ENCODE data around the gene MRPL24.

DNA sequence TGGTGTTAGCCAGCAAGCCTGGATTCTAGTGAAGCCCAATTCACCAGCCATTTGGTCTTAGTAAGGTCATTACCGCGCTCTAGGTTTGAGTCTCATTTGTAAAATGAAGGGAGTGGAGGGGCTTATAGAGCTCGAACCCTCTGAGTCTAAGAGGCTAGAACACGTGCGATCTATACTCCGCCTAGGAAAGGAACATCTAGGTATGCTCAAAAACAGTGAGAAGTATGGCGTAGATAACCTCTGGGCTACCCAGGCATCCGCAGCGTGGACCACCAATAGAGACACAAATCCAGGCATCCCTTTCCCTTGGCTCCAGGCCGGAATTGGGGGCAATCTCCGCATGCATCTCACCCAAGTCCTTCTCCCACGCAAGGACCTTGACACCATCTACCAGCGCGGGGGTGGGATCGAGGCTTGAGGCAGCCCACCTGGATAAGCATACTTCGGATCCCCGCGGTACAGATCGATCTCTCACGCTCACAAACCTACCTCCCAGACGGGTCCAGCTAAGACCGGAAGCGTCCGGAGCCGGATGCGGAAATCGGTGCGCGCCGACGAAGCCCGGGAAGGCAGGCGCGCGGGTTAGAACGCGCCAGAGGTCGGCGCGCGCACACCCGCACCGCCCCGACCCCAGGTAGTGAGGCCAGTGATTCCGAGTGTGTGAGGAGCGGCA lies 12.8 kb downstream of the MRPL24 start, which contains the start of gene METTL25B:
- TF ChIP-seq, protein P1, sequence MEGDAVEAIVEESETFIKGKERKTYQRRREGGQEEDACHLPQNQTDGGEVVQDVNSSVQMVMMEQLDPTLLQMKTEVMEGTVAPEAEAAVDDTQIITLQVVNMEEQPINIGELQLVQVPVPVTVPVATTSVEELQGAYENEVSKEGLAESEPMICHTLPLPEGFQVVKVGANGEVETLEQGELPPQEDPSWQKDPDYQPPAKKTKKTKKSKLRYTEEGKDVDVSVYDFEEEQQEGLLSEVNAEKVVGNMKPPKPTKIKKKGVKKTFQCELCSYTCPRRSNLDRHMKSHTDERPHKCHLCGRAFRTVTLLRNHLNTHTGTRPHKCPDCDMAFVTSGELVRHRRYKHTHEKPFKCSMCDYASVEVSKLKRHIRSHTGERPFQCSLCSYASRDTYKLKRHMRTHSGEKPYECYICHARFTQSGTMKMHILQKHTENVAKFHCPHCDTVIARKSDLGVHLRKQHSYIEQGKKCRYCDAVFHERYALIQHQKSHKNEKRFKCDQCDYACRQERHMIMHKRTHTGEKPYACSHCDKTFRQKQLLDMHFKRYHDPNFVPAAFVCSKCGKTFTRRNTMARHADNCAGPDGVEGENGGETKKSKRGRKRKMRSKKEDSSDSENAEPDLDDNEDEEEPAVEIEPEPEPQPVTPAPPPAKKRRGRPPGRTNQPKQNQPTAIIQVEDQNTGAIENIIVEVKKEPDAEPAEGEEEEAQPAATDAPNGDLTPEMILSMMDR (IDR thresholded peaks at IDR 0.05), result no peak
- TF ChIP-seq POLR2A (IDR thresholded peaks at IDR 0.05) (no peak), EP300 (IDR thresholded peaks at IDR 0.05) (peak in 1 of 2 donors; percentile 2)
